Activated CD4-positive, alpha-beta T cell treated with anti-CD3 and anti-CD28 coated beads, Interleukin-2, amount 50 U/mL, for 4 hours (primary cell): ENCODE measurements around the gene ATP2C1.
"Not testable (repeated sequence)": the region's sequence is repeated elsewhere in the genome, so short reads cannot be mapped to it uniquely, and the experiment has no call there.

Experiments used
- DNase-seq, 2 experiments: peaks; one replicate each; pipeline ENCODE4 v3.0.0-alpha.2; 2020

ATP2C1 gene

DNA sequence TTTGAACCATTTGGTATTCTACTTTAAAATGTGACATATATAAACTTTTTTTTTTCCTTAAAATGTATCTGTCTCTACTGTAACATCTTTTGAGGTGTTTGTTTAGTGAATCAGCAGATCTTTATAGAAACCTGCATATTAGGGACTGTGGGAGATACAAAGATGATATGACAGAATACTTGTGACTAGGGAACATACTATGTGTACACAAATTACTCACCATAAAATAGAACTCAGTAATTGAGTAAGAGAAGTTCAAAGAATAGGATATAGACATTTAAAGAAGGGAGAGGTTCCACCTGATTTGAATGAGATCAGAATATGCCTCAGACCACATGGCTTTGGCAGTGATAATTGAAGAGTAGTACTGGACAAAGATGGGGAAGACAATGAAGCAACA lies 47.9 kb downstream of the ATP2C1 start:
- no peak for DNase-seq

DNA sequence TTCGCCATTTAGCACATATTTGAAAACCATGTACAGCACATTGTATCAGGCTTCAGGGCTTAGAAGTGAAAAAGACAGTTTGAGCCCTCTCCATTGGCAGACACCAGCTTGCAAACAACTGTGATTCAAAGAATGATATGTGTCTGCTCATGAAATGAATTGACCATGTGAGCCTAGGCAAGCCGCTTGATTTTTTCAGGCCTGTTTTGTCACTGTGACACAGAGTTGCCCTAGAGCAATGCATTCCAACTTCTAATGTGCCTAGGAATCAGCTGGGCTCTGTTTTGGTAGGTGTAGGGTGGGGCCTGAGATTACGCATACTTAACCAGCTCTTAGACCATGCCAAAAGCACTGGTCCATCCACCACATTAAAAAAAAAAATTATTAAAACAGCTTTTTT lies 53.0 kb downstream of the ATP2C1 start:
- no peak for DNase-seq

DNA sequence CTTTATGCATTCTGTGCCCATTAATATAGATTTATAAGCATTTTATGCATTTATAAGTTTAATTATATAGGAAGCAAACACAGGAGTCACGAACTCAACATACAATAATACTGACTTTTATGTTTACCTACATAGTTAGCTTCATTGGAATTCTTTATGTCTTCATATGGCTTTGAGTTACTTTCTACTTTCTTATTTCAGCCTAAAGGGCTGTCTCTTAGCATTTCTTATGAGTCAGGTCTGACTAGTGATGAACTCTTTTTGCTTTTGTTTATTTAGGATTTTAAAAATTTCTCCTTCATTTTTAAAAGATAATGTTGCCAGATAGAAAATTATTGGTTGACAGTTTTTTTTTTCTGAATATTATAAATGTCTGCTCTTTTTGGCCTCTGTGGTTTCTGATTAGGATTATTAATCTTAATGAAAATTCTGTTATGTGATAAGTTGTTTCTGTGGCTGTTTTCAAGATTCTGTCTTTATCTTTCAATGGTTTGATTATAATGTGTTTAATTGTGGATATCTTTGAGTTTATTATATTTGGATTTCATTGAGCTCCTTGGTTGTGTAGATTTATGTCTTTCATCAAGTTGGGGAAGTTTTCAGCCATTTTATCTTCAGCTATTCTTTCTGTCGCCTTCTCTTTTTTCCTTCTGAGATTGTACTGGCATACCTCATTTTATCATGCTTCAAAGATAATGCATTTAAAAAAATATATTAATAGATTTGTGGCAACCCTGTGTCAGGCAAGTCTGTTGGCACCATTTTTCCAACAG lies 54.3 kb downstream of the ATP2C1 start:
- no peak for DNase-seq

DNA sequence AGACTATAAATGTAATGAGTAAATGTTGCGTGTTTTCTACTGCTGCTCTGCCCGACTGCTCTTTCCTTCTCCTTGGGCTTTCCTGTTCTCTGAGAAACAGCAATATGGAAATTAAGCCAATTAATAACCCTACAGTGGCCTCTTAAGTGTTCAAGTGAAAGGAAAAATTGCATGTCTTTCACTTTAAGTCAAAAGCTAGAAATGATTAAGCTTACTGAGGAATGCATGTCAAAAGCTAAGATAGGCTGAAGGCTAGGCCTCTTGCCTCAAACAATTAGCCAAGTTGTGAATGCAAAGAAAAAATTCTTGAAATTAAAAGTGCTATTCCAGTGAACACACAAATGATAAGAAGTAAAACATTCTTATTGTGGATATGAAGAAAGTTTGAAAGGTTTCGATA lies 55.0 kb downstream of the ATP2C1 start:
- no peak for DNase-seq

DNA sequence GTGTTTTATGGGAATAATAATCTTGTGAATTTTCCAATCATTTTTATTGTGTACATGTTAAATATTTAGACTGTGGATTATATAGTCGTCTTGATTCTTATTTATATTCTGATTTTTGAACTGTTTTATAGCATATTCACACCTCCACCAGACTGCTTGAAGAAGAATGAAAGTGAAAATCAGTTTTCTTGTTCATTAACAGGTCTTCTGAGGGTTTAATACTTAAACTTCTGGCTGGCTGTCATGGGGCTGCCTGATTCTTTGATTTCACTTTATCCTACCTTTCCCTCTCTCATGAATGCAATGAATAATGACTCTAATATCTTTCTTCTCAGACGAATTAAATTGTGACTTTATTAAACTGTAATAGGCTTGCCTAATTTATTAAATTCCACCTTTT lies 56.2 kb downstream of the ATP2C1 start:
- no peak for DNase-seq

DNA sequence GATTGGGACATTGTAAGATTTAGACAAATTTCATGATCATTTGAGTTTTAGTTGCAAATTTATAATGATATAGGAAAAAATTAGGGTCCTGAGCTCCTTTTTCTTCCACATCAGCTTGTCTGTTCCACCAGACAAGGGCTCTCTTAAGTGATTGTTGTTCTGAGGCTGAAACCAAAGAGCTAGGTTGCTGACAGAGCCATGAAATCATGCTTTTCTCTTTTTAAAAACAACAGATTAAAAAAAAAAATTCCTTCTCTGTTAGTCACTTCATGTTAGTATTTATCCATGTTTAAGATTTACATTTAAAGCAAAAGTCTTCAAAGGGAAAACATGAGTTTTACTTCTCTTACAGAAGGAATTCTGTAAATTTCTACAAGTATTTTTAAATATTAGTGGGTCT lies 56.8 kb downstream of the ATP2C1 start:
- DNase-seq, result no peak

DNA sequence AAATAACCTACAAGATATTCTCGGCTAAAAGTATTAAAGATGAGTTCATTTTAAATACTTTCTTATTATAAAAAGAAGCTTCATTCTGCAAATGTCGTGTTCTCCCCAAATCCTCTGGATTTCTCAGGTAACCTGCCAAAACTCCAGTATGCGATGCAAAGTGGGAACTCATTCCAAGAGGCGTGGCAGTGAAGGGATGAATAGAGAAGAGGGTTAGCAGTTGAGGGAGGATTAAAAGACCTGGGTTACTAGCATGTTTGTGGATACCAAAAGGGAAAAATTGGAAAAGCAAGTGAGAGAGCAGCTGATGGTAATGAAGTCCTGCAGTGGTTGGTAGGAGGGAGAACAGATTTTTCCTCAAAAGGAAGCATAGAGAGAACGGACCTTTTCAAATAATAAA lies 61.6 kb downstream of the ATP2C1 start:
- DNase-seq, result no peak

DNA sequence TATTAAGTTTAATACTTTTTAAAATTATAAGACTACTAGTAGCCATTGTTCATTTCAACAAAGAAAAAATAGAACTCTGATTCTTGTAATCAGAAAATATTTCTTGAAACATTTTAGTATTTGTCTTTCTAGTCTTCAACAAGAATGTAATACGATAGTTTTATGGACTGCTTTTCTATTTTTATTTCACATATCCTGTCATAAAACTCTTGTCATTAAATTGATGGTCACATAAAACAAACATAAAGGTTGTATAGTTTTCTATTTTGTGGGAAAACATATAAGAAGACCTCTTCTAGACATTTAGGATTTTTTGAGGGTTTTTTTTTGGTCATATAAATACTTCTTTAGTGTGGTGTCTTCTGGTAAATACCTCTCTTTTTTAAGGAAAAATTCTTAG lies 62.4 kb downstream of the ATP2C1 start:
- no peak for DNase-seq

DNA sequence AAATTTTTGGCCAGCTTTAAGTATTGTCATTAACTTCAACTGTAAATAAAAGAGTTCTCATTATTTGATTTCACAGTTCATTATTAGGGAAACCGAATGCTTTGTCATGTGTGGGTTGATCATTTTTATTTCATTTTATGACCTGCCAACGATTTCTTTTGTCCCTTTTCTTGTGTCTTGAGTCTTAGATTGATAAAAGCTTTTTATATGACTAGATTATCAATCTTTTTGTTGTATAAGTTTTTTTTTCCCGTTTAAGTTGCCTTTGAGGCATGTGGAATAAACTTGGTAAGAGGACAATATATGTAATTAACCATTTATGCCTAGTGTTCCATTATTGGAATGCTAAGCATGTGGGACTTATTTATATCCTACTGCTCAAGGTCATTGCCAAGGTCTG lies 62.8 kb downstream of the ATP2C1 start:
- DNase-seq, result no peak

DNA sequence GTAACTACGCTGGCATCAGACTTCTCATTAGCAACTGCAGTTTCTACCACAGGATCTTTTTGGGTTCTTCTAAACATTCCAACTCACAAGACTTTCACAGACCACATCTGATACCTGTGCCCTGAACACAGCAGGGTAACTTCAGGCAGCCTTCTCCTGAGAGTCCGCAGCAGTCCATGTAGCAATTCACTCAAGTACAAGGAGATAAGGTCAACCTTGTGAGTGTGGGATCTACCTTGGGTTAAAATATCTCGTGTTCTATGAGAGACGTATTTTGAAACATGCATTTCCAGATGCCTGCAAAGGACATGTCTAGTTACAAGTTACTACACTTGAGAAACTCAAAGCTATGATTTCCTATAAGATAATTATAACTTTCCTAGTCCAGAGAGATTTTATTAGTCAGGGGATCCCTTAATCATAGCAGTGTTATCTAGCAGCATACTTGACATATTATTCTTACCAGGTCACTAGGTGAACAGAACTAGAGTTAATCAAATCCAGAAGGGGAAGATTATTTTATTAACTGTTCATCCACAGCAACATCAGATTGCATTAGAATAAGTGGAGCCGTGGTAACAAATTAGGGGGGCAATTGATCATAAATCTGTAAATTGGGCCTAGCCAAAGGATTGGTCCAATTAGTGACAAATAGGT lies 66.4 kb downstream of the ATP2C1 start:
- DNase-seq, result no peak

DNA sequence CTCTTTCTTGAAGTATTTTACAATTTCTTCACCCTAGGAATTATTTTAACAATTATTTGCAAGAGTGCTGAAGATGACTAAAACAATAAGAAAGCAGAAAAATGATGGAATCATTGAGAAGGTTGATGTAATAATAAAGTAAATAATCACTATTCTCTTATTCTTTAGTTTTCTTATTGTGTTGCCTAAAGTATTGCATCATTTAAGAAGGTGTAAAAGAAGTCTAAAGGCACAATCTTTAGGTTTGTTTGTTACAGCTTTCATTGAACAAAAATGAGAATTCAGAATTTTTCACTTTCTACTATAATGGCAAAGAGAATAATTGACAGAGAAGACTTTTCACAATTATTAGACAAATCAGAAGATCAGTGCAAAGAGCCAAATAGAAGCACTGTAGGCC lies 67.6 kb downstream of the ATP2C1 start:
- no peak for DNase-seq

DNA sequence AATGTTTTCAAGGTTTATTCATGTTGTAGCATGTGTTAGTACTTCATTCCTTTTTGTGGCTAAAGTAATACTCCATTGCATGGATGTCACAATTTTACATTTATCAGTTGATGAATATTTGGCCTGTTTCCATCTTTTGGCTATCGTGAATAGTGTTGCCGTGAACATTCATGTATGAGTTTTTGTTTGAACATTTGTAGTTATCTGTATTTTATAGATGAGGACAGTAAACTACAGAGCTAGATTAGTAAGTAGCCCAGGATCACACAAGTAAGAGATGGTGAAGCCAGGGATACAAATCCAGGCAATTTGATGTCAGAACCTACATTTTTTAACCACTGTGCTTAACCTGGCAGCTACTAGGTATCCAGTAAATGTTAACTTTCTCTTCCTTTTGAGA lies 69.6 kb downstream of the ATP2C1 start:
- DNase-seq, result no peak

DNA sequence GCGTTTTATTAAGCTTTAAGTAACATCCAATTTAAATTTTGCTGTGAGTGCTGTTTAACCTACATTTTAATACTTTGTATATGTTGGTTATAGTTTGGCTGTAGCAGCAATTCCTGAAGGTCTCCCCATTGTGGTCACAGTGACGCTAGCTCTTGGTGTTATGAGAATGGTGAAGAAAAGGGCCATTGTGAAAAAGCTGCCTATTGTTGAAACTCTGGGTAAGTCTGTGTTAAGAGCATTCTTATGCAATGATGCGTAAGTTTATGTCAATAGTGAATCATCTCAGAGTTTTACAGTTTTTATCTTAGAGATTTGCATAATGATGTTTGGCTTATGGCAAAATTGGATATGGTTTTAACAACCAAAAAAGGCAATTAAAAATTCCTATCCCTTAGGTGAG lies 70.0 kb downstream of the ATP2C1 start:
- DNase-seq, result no peak

DNA sequence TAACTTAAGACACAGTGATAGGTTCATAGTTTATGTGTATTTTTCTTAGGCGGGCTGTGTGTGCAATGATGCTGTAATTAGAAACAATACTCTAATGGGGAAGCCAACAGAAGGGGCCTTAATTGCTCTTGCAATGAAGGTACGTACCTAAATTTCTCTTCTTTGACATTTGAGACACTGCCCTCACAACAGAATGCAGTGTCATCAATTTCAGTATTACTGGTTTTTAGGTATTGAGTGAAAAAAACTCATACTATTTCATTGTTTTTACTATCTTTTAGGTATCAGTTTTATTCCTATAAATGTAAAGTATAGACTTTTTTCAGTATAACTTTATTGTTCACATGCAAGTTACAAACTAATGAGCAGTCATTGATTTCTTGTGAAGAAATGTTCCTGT lies 73.4 kb downstream of the ATP2C1 start:
- DNase-seq, result no peak

DNA sequence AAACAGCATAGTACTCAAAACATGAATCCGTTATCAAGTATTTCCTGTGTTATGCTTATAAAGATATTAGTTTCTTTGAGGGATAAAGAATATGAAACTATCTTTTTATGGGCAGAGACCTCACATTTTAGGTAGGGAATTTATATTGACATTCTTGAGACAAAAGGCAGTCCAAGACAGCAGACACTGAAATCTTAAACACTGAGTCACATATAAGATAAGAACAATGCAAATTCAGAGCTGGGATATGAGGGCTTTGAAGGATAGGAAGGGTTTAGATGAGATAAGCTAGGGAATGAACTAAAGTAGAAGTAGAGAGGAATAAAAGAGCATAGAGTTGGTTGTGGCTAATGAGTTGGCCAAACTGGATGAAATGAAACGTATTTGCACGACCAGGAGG lies 74.3 kb downstream of the ATP2C1 start:
- DNase-seq, result no peak

DNA sequence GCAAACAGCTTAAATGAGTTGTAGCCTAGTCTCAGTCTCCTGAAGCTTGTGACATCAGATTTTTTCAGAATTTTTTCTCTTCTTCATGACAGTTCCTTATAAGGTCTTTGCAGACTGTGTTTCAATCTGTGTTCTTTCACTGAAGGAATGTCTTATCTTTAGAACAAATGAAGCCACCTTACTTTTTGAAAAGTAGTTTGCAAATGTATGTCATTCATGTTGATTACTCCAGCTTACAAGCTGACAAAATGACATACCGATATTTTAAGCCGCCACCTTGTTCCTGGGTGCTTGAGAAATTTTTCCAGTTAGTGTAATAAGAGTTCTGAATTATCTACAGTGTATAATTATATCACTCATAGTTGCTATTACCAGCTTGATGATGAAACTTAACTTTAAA lies 75.7 kb downstream of the ATP2C1 start:
- no peak for DNase-seq

DNA sequence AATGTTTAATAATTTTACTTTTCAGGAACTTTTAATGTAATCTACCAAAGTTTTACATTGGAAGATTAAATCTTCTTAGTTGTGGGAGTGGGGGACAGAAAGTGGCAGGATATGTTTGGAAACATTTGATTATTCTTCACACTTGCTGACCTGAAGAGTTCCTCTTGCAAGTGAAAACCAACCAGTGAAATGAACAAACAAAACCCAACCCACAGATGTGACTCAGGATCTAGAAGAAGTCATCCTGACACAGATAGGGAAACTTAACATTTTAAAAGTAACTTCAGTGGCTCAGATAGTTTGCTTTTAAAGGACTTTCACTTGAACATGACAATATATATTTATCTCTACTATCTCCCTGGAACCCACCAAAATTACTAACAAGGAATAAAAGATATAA lies 77.3 kb downstream of the ATP2C1 start:
- no peak for DNase-seq

DNA sequence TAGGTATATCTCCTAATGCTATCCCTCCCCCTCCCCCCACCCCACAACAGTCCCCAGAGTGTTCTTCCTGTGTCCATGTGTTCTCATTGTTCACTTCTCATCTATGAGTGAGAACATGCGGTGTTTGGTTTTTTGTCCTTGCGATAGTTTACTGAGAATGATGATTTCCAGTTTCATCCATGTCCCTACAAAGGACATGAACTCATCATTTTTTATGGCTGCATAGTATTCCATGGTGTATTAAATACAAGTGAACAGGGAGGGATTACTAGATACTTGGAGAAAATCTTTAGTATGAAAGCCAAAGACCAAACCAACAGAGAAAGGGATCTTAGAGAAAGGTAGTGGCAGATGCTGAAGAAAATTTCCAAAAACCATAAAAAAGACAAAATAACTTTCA lies 78.7 kb downstream of the ATP2C1 start:
- DNase-seq, result not testable (repeated sequence)

DNA sequence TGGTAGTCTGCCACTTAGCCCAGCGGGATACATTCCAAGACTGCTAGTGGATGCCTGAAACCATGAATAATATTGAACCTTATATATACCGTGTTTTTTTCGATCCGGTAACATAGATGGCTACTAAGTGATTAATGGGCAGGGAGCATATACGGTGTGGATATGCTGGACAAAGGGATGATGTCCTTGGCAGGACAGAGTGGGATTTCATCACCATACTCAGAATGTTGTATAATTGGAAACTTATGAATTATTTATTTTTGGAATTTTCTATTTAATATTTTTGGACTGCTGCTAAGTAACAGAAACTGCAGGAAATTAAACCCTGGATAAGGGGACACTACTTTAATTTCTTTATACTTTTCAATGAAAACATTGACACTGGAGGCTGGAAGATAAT lies 79.5 kb downstream of the ATP2C1 start:
- DNase-seq, result no peak

DNA sequence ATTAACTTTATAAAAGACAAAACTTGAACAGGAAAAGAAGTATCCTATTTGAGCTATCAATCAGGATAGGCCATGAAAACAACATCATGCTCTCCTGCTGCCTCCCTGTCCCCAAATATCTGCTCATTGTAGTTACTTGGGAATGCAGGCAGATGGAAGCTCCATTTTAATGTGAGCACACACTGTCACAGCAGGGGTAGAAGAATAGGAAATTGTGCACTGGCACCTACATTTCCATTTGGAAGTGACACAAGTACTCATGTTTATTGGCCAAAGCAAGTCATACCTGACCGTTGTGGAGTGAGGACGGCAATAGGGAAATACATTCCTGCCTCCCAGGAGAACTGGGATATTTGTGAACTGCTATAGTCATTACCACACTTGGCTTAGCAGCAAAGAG lies 80.3 kb downstream of the ATP2C1 start:
- DNase-seq, result no peak

DNA sequence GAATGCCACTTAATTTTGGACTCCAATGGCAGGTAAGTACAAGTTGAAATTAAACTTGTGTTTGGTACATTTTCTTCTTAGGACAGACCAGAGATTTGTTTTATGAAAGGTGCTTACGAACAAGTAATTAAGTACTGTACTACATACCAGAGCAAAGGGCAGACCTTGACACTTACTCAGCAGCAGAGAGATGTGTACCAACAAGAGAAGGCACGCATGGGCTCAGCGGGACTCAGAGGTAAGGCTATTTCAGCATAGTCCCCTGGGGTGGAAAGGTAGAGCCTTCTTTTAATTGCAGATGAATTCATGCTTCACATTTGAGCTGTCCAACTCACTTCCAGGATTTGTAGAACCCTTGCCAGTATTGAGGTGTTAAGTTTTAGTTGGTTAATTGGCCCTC lies 81.4 kb downstream of the ATP2C1 start:
- no peak for DNase-seq

DNA sequence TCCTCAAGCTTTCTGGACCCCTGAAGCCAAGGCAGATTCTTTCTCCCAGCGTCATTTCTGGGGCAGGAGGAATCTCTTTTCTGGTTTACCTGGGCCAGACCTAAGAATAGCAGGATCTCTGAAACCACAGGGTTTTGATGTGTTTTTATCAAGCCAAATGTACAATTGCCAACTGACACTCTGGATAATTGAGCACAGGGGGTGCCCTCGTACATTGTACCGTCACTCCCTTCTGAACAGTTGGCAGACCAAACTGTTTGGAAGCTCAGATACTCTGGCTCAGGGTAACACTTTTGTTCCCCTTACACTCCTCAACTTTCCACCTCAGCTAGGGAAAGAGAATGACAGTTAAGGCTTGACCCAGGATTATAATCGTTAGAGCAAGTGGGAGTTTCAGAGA lies 82.8 kb downstream of the ATP2C1 start:
- DNase-seq, result no peak

DNA sequence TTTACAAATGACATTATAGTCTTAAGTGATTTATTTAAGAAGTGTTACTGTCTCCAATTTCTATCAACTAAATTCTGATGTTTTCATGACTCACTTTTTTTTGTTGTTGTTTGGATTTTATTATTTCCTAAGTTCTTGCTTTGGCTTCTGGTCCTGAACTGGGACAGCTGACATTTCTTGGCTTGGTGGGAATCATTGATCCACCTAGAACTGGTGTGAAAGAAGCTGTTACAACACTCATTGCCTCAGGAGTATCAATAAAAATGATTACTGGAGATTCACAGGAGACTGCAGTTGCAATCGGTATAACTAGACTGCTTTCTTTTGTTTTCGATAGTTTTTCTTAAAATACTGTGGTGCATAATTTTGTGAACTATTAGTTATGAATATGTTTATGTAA lies 85.2 kb downstream of the ATP2C1 start:
- DNase-seq, result no peak

DNA sequence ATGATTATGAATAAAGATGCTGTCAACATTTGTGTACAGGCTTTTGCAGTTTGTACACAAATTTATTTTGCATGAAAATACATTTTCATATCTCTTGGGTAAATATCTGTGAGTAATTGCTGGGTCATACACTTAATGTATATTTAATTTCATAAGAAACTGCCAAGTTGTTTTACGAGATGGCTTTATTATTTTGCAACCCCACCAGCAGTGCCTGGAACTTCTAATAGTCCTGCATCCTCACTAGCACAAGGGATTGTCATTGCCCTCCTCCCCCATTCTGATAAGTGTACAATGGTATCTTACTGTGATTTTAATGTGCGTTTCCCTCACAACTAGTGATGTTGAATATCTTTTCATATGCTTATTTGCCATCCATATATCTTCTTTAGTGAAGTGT lies 87.6 kb downstream of the ATP2C1 start:
- no peak for DNase-seq

DNA sequence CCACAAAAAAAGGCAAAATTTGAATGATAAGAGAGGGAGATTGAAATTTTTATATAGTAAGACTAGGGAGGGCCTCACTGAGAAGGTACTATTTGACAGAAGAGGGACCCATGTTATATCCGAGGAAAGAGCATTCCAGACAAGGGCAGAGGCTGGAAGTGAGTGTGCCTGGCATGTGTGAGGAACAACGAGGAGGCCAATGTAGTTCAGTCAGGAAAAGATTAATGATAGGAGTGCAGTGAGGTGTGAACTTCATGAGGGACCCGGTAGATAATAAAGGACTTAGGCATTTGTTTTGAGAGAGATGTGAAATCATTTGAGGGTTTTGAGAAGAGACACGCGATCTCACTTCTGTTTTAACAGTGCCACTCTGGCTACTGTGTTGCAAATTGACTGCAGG lies 96.4 kb downstream of the ATP2C1 start:
- DNase-seq, result no peak
